HG03469 (cell line): ENCODE data around the gene TSPAN4.

Source experiments
- ATAC-seq: cut with Tn5 transposase; IDR thresholded peaks from one replicate; pipeline ENCODE4 v1.9.1; 2021; ENCODE audit warnings: mild to moderate bottlenecking, moderate library complexity, moderate number of reproducible peaks; ENCODE audit not compliant: unreplicated experiment

TSPAN4 gene

GRCh38 chr11:803770-804598, 38.7 kb upstream of the TSPAN4 start:
- no peak for ATAC-seq

- ATAC-seq = no peak
Observed at GRCh38 chr11:804599-804964, 38.1 kb upstream of the TSPAN4 start.

- no peak for ATAC-seq
Observed at GRCh38 chr11:808427-809286, 34.0 kb upstream of the TSPAN4 start.

- ATAC-seq = peak; percentile 55
Observed at GRCh38 chr11:809287-810039, 33.2 kb upstream of the TSPAN4 start, which contains the start of gene RPLP2. RPLP2 (plus strand) TSS chr11:809967; CDS start chr11:810235, 268 bp downstream.

- ATAC-seq = no peak
Observed at GRCh38 chr11:810040-810567, 32.5 kb upstream of the TSPAN4 start.

GRCh38 chr11:811446-812245, 31.0 kb upstream of the TSPAN4 start:
- no peak for ATAC-seq

- no peak for ATAC-seq
Observed at GRCh38 chr11:812390-812789, 30.3 kb upstream of the TSPAN4 start.

GRCh38 chr11:813072-813455, 29.6 kb upstream of the TSPAN4 start:
- no peak for ATAC-seq

- ATAC-seq = no peak
Observed at GRCh38 chr11:813456-814096, 29.1 kb upstream of the TSPAN4 start.

GRCh38 chr11:815675-816432, 26.8 kb upstream of the TSPAN4 start:
- no peak for ATAC-seq

GRCh38 chr11:816433-816779, 26.2 kb upstream of the TSPAN4 start:
- ATAC-seq = no peak

GRCh38 chr11:818396-819128, 24.1 kb upstream of the TSPAN4 start, which contains the start of gene PNPLA2:
PNPLA2 (plus strand) TSS chr11:818914; CDS start chr11:819719, 805 bp downstream.
- no peak for ATAC-seq

- ATAC-seq = no peak
Observed at GRCh38 chr11:819129-819931, 23.3 kb upstream of the TSPAN4 start.

- no peak for ATAC-seq
Observed at GRCh38 chr11:819943-820649, 22.6 kb upstream of the TSPAN4 start.

GRCh38 chr11:820655-821511, 21.8 kb upstream of the TSPAN4 start:
- ATAC-seq = no peak
